G401 (cell line): ENCODE measurements around the gene MYH16. TPM values are rescaled to one million over a fixed set of nuclear protein-coding genes. Genes with fewer than 3 reads are reported as not detected.
"Not testable (repeated sequence)": the region's sequence is repeated elsewhere in the genome, so short reads cannot be mapped to it uniquely, and the experiment has no call there.

Source experiments
- DNase-seq: peaks from one replicate; pipeline ENCODE4 v3.0.0-alpha.2; 2015; ENCODE audit warnings: low spot score
- in situ Hi-C: cut with HindIII; loops from 2 replicates; pipeline ENCODE4 v1.10.0; 2016; ENCODE audit warnings: low sequenced_read_pairs, mixed read lengths
- total RNA-seq: library from RNA; depleted of rRNA; stranded (reverse); fragments of >200 nt; shearing (Covaris generic); gene quantifications from 2 replicates; pipeline ENCODE4 v1.2.3, GENCODE V29; 2014; rRNA removed

Gene MYH16
- total RNA-seq, 1 experiment from 2014 or later: not detected

- DNase-seq, in situ Hi-C loops: not testable (repeated sequence)
Observed at GRCh38 chr7:99330314-99330961, 57.8 kb downstream of the MYH16 start.

- DNase-seq: no peak
- in situ Hi-C loops: no loop called here
Observed at GRCh38 chr7:99331002-99331401, 58.4 kb downstream of the MYH16 start.

GRCh38 chr7:99339595-99339994 lies 67.0 kb downstream of the MYH16 start:
- DNase-seq: no peak
- in situ Hi-C loops: no loop called here

- in situ Hi-C loops: no loop called here
- no peak for DNase-seq
Observed at GRCh38 chr7:99340659-99341058, 68.0 kb downstream of the MYH16 start.

- in situ Hi-C loops: no loop called here
- DNase-seq: no peak
Observed at GRCh38 chr7:99344061-99344647, 71.5 kb downstream of the MYH16 start.

- DNase-seq, in situ Hi-C loops: not testable (repeated sequence)
Observed at GRCh38 chr7:99350641-99351040, 78.0 kb downstream of the MYH16 start.

GRCh38 chr7:99352247-99352646 lies 79.6 kb downstream of the MYH16 start:
- no peak for DNase-seq
- in situ Hi-C loops: no loop called here

- no peak for DNase-seq
- in situ Hi-C loops: no loop called here
Observed at GRCh38 chr7:99355098-99355497, 82.5 kb downstream of the MYH16 start.

GRCh38 chr7:99357701-99358490 lies 85.3 kb downstream of the MYH16 start:
- in situ Hi-C loops: no loop called here
- no peak for DNase-seq

GRCh38 chr7:99358521-99358920 lies 85.9 kb downstream of the MYH16 start:
- in situ Hi-C loops, DNase-seq: not testable (repeated sequence)

GRCh38 chr7:99359465-99360154 lies 87.0 kb downstream of the MYH16 start:
- in situ Hi-C loops: no loop called here
- no peak for DNase-seq

Other genes starting within 250 kb of the MYH16 start
- gene SMURF1, start 128.7 kb upstream of the MYH16 start, total RNA-seq: 16.7 and 23.0 TPM in 2 replicates
- not detected in 2 replicates for gene KPNA7, start 64.7 kb upstream of the MYH16 start, total RNA-seq
- gene ARPC1A, start 53.1 kb downstream of the MYH16 start, total RNA-seq: 111 and 121 TPM in 2 replicates
- 281 and 284 TPM in 2 replicates for gene ARPC1B, start 101.9 kb downstream of the MYH16 start, total RNA-seq
- 169 and 215 TPM in 2 replicates for gene PDAP1, start 135.8 kb downstream of the MYH16 start, total RNA-seq
- gene BUD31, start 136.1 kb downstream of the MYH16 start, total RNA-seq: 91.6 and 96.3 TPM in 2 replicates
- gene PTCD1, start 166.0 kb downstream of the MYH16 start, total RNA-seq: 10.9 and 28.1 TPM in 2 replicates
- 57.0 and 59.3 TPM in 2 replicates for gene CPSF4, start 166.1 kb downstream of the MYH16 start, total RNA-seq
- 1,769 and 1,935 TPM in 2 replicates for gene ATP5MF, start 193.3 kb downstream of the MYH16 start, total RNA-seq
- 7.8 and 8.9 TPM in 2 replicates for gene ZNF789, start 200.1 kb downstream of the MYH16 start, total RNA-seq
- 20.7 and 21.5 TPM in 2 replicates for gene ZNF394, start 227.4 kb downstream of the MYH16 start, total RNA-seq
- gene ZKSCAN5, start 231.8 kb downstream of the MYH16 start, total RNA-seq: 18.6 and 23.1 TPM in 2 replicates